HG03520 (cell line): ENCODE measurements around the gene EMP1.
A peak's percentile ranks its signal among the peaks of the same experiment; 100 is the strongest.
"Not testable (repeated sequence)": the region's sequence is repeated elsewhere in the genome, so short reads cannot be mapped to it uniquely, and the experiment has no call there.

Source experiments
- ATAC-seq: cut with Tn5 transposase; IDR thresholded peaks from one replicate; pipeline ENCODE4 v1.9.1; 2021; ENCODE audit warnings: mild to moderate bottlenecking, moderate library complexity; ENCODE audit not compliant: unreplicated experiment

Gene EMP1

DNA sequence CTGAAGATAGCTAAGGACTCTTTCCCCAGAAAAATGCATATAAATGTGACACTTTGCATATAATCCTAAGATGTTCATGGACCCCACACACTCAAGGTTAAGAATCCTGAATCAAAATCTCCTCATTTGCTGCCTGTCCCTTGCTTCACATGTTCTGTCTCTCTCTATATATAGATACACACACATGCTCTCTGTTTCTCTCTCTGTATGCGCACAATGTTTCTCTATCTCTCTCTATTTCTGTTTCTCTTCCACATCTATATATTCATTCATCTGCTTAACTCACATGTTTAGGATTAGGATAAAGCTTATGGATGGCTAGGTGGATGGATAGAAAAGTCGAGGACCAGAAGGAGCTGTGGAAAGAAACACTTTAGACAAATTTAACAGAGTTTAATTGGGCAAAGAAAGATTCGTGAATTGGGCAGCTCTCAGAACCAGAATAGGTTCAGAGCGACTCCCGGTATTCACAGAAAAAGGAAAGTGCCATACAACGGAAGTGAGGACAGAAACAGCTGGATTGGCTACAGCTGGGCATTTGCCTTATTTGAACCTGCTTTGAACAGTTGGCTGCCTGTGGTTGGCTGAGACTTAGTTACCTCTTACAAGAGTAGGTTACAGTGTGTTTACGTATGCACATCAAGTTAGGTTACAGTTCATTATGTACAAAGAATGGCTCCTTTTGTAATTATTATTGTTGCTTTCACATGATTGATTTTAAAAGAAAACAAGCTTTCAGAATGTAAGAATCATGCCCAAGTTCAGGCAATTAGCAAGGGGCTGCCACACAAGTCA, 57.6 kb downstream of the EMP1 start:
- ATAC-seq, result no peak

GRCh38 chr12:13255792-13256691, 59.5 kb downstream of the EMP1 start:
- ATAC-seq, result peak; percentile 100

- no peak for ATAC-seq
Measured at GRCh38 chr12:13256692-13257045, 60.1 kb downstream of the EMP1 start.

DNA sequence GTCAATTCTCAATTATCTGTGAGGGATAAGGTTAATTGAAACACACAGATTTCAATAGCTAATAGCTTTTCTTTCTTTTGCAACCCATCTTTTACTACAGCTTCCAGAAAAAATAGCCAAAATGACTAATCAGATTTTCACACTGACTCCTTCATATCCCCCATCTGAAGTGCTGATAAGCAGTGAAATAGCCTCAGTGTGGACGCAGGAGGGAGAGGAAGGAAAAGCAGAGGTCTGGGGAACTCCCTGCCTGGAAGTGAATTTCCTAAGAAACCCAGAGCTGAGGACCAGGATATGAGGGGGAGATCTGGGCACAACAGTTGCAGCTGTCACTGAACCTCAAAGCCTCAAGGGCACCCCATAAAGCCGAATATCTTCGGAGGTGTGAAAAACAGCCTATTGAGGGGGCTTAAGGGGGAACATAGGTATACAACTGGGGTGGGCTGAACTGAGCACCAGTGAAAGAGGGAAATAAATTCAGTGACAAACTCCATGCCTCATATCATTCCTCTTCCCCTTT, 60.9 kb downstream of the EMP1 start:
- ATAC-seq, result no peak

- no peak for ATAC-seq
Measured at GRCh38 chr12:13258197-13258596, 61.7 kb downstream of the EMP1 start.

DNA sequence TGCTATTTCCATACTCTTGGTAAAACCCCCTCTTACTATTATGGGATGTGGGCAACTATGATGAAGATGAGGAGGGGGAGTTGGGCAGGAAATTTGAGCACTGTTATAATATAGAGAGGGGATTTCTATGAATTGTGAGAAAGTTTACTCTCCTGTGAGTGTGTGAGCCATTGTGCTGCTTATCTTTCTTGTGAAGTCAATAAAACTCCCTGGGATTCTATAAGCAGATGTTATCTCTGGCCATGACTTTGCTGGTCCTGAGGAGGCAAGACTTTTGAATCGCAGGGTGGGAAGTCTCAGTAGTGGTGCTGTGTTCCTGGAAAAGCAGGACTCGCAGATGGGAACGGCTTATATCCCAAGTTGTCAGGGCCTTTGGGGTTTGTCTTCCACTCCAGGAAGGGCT, 62.2 kb downstream of the EMP1 start:
- no peak for ATAC-seq

DNA sequence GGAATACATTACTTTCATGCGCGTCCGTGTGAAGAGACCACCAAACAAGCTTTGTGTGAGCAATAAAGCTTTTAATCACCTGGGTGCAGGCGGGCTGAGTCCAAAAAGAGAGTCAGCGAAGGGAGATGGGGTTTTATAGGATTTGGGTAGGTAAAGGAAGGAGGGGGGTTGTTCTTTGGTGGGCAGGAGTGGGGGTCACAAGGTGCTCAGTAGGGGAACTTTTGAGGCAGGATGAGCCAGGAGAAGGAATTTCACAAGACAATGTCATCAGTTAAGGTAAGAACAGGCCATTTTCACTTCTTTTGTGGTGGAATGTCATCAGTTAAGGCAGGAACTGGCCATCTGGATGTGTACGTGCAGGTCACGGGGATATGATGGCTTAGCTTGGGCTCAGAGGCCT, 63.1 kb downstream of the EMP1 start:
- ATAC-seq, result not testable (repeated sequence)

- not testable (repeated sequence) for ATAC-seq
Measured at GRCh38 chr12:13267826-13268225, 71.3 kb downstream of the EMP1 start.

DNA sequence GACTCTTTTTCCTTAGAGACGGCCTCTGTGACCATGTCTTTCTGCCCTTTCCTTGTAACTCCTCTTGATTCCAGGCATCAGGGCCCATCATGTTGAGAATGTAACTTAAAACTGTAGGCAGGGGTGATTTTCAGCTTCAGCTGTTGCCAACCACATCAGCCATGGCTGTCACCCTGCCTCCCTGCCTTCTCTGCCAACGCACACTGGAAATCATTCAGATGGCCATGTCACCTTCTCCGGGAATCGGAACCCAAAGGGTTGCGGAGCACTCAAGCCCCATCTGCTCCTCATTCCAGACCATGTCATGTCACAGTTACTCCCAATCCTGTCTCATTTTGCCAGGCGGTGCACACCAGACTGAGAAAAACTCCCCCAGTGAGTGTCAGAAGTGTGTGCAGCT, 72.1 kb downstream of the EMP1 start:
- ATAC-seq, result no peak
